Activated B cell treated with CpG ODN at 0.5 μM for 24 hours (primary cell): ENCODE data around the gene CTNND2. TPM values are rescaled to one million over a fixed set of nuclear protein-coding genes. Genes with fewer than 3 reads are reported as not detected.

Experiments used
- ATAC-seq: fragments of 200-7000 bp; cut with Tn5 transposase; one replicate; pipeline ENCODE4 v1.10.0; 2021; ENCODE audit warnings: low read depth, mild to moderate bottlenecking, moderate library complexity
- CTCF ChIA-PET: fragments of 350-600 bp; sonication (Branson Sonifier 250); formaldehyde crosslinking; loops from one replicate; lab custom pipeline; 2021; ENCODE audit warnings: antibody characterized with exemption; lab: Charles Lee
- POLR2A ChIA-PET: fragments of 350-600 bp; sonication (Branson Sonifier 250); formaldehyde crosslinking; loops from one replicate; lab custom pipeline; 2021; ENCODE audit warnings: antibody characterized with exemption; lab: Charles Lee
- DNase-seq: peaks from one replicate; pipeline ENCODE4 v3.0.0; 2022
- H3K27ac Mint-ChIP-seq: one replicate; pipeline ENCODE4 v1.8.0; 2020; ENCODE audit warnings: mixed read lengths
- H3K27me3 Mint-ChIP-seq: one replicate; pipeline ENCODE4 v1.8.0; 2021; ENCODE audit warnings: mixed read lengths
- H3K36me3 Mint-ChIP-seq: one replicate; pipeline ENCODE4 v1.8.0; 2021; ENCODE audit warnings: low read depth, mixed read lengths
- H3K4me1 Mint-ChIP-seq: one replicate; pipeline ENCODE4 v1.8.0; 2021; ENCODE audit warnings: mixed read lengths
- H3K4me3 Mint-ChIP-seq: one replicate; pipeline ENCODE4 v1.8.0; 2020; ENCODE audit warnings: mild to moderate bottlenecking, mixed read lengths
- H3K9me3 Mint-ChIP-seq: one replicate; pipeline ENCODE4 v1.8.0; 2020; ENCODE audit warnings: mixed read lengths
- intact Hi-C: fragments of 100-400 bp; cut with micrococcal nuclease; formaldehyde crosslinking; loops from one replicate; pipeline ENCODE4 v1.15.1; 2024
- total RNA-seq: library from RNA; stranded (reverse); gene quantifications from 2 replicates; pipeline ENCODE4 v1.2.3, GENCODE V29; 2022
- TF ChIP-seq, protein P1 (sequence below): fragments of 200-600 bp; IDR thresholded peaks from one replicate; pipeline ENCODE4 v1.8.0; 2022; ENCODE audit warnings: antibody characterized with exemption, mild to moderate bottlenecking

CTNND2 gene
- total RNA-seq, 1 donor from 2014 or later, result not detected

DNA sequence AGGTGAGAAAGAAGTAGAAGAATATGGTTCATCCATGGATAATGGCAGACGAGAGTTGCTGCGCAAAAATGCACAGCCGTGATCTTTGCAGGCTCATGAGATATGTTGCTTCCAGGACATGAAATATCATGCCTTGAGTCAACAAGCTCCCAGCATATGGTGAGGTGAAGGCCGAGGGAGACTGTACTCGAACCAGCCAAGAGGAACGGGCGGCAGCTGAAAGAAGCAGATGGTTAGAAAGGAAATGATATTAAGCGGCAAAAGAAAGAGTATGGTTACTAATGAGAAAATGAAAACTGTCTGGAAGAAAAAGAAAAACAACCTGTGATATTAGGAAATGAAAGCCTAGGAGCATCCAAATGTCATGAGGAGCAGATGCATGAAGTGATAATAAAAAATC, 798.5 kb downstream of the CTNND2 start:
- no peaks in the 10 kb centered on the region for H3K4me1 Mint-ChIP-seq
- TF ChIP-seq, protein P1, sequence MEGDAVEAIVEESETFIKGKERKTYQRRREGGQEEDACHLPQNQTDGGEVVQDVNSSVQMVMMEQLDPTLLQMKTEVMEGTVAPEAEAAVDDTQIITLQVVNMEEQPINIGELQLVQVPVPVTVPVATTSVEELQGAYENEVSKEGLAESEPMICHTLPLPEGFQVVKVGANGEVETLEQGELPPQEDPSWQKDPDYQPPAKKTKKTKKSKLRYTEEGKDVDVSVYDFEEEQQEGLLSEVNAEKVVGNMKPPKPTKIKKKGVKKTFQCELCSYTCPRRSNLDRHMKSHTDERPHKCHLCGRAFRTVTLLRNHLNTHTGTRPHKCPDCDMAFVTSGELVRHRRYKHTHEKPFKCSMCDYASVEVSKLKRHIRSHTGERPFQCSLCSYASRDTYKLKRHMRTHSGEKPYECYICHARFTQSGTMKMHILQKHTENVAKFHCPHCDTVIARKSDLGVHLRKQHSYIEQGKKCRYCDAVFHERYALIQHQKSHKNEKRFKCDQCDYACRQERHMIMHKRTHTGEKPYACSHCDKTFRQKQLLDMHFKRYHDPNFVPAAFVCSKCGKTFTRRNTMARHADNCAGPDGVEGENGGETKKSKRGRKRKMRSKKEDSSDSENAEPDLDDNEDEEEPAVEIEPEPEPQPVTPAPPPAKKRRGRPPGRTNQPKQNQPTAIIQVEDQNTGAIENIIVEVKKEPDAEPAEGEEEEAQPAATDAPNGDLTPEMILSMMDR, result no peak
- H3K9me3 Mint-ChIP-seq, result no peaks in the 10 kb centered on the region
- ChIA-PET POLR2A (no interaction called here), CTCF (no interaction called here)
- intact Hi-C loops, result no loop called here
- H3K36me3 Mint-ChIP-seq, result no peaks in the 10 kb centered on the region
- H3K27ac Mint-ChIP-seq, result no peak overlapping the region
- no peak overlapping the region for H3K4me3 Mint-ChIP-seq
- ATAC-seq (no peak), DNase-seq (no peak)
- no peaks in the 10 kb centered on the region for H3K27me3 Mint-ChIP-seq

DNA sequence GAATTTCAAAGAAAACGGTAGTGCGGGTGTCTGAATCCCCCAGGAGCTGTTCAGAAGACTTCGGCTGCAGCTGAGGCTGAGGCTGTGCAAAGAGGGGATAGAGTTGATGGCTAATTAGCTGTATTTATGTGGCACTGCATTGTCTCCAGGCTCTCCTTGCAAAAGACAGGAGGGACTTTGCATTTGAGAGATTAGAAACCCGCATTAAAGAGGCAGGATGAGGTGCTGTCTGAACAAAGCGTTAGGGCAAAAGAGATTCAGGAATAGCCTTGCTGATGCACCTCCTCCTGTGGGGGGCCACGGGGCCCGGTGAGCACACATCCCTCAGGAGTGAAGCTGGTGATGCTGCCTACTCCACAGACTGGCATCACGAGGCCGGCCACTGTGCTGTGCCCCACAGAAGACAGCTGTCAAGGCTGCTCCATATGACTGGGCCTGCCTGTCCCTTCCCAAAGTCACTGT, 799.6 kb downstream of the CTNND2 start:
- H3K4me1 Mint-ChIP-seq, result no peaks in the 10 kb centered on the region
- no peak overlapping the region for H3K4me3 Mint-ChIP-seq
- TF ChIP-seq, protein P1, result no peak
- no peaks in the 10 kb centered on the region for H3K9me3 Mint-ChIP-seq
- no peaks in the 10 kb centered on the region for H3K36me3 Mint-ChIP-seq
- no peak for DNase-seq
- H3K27me3 Mint-ChIP-seq, result no peaks in the 10 kb centered on the region
- ChIA-PET CTCF (no interaction called here), POLR2A (no interaction called here)
- intact Hi-C loops, result no loop called here
- ATAC-seq, result no peak
- no peak overlapping the region for H3K27ac Mint-ChIP-seq

DNA sequence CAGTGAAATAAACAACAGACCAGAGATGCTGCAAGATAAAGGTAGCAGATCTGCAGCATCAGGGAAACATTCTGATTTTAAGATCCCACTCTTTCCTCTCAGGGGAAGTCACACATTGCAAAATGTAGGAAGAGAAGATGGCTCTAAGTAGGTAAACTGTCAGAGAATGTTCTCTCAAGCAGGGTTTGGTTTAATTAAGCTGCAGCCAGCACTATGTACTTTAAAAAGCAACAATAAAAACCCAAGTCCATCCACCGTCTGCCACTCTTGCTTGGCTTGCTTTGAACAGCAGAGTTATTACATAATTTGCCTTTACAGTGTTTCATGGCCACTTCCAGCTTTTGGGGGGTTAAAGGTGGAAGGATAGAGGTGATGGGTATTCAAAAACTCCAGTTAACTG, 800.0 kb downstream of the CTNND2 start:
- Mint-ChIP-seq H3K4me3 (no peak overlapping the region), H3K4me1 (no peaks in the 10 kb centered on the region), H3K9me3 (no peaks in the 10 kb centered on the region), H3K27me3 (no peaks in the 10 kb centered on the region), H3K27ac (no peak overlapping the region), H3K36me3 (no peaks in the 10 kb centered on the region)
- intact Hi-C loops, result no loop called here
- ChIA-PET POLR2A (no interaction called here), CTCF (no interaction called here)
- no peak for ATAC-seq
- no peak for DNase-seq
- TF ChIP-seq, protein P1, result no peak

DNA sequence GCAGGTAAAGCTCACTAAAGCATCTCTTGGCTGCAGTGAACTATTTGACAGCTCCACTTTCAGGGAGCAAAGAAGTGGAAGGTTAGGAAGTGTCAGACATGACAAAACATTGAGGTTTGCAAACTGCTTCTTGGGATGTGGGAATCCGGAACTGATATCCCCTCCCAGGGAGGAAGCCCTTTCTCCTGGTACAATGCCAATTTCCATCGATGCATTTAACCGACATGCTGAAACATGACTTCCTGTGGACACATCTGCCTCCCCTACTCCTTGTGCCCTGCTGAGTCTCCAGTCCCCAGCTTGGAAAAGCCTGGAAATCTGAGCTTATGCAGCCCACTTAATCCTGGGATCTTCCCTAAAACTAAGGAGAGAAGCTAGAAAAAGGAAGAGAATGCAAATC, 820.1 kb downstream of the CTNND2 start:
- H3K4me1 Mint-ChIP-seq, result no peaks in the 10 kb centered on the region
- ATAC-seq (no peak), DNase-seq (no peak)
- POLR2A ChIA-PET, result no interaction called here
- intact Hi-C loops, result no loop called here
- TF ChIP-seq, protein P1, result no peak
- no peaks in the 10 kb centered on the region for H3K36me3 Mint-ChIP-seq
- peaks cover under 1% of the 10 kb centered on the region for H3K27me3 Mint-ChIP-seq
- H3K4me3 Mint-ChIP-seq, result no peak overlapping the region
- H3K27ac Mint-ChIP-seq, result no peak overlapping the region
- CTCF ChIA-PET, result no interaction called here
- H3K9me3 Mint-ChIP-seq, result peaks cover 7% of the 10 kb centered on the region

DNA sequence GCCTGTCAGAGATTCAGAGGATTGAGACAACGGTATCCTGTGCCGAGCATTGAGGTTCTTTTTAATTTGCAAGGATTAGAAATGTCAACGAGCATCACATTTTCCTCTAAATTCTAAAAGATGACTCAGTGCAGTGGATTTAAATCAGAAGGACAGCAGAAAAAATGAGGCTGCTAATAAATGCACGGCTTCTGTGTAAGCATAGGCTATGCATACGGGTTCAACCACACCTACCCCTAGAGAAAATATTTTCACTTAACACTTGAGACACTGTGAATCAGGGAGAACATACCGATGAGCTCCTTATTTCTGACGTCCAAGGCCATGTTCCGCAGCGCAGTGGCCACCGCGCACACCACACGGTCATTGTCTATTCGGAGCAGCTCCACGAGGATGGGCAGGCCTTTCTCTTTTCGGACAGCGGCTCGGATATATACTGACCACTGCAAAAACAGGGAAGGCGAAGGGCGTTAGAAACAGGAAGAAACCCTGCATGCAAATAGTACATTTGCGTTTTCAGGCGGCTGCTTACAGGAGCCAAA, 821.8 kb downstream of the CTNND2 start:
- Mint-ChIP-seq H3K4me1 (no peaks in the 10 kb centered on the region), H3K9me3 (no peaks in the 10 kb centered on the region), H3K27ac (no peak overlapping the region), H3K36me3 (no peaks in the 10 kb centered on the region), H3K4me3 (no peak overlapping the region), H3K27me3 (peaks cover 2% of the 10 kb centered on the region)
- ChIA-PET CTCF (no interaction called here), POLR2A (no interaction called here)
- TF ChIP-seq, protein P1, result no peak
- ATAC-seq (no peak), DNase-seq (no peak)
- intact Hi-C loops, result no loop called here
